HG02763 (cell line): ENCODE results near the gene APOLD1.
"Not testable (repeated sequence)": the region's sequence is repeated elsewhere in the genome, so short reads cannot be mapped to it uniquely, and the experiment has no call there.

Experiments used
- ATAC-seq: cut with Tn5 transposase; IDR thresholded peaks from one replicate; pipeline ENCODE4 v1.9.1; 2021; ENCODE audit warnings: mild to moderate bottlenecking, moderate library complexity; ENCODE audit not compliant: unreplicated experiment

Gene APOLD1

GRCh38 chr12:12784911-12785814, at the start of gene APOLD1:
TSS of gene APOLD1 (plus strand) at chr12:12785659. CDS start at chr12:12785692, 33 bp downstream.
- ATAC-seq = no peak

GRCh38 chr12:12736759-12737676, 48.4 kb upstream of the APOLD1 start:
- ATAC-seq = peak; percentile 59

- not testable (repeated sequence) for ATAC-seq
Measured at GRCh38 chr12:12738152-12738551, 47.3 kb upstream of the APOLD1 start.

- ATAC-seq = no peak
Measured at GRCh38 chr12:12741660-12742059, 43.8 kb upstream of the APOLD1 start.

GRCh38 chr12:12744546-12745305, 40.7 kb upstream of the APOLD1 start:
- no peak for ATAC-seq

- no peak for ATAC-seq
Measured at GRCh38 chr12:12745576-12746211, 39.8 kb upstream of the APOLD1 start.

- no peak for ATAC-seq
Measured at GRCh38 chr12:12747278-12747677, 38.2 kb upstream of the APOLD1 start.

- no peak for ATAC-seq
Measured at GRCh38 chr12:12748044-12748443, 37.4 kb upstream of the APOLD1 start.

GRCh38 chr12:12749433-12749832, 36.0 kb upstream of the APOLD1 start:
- no peak for ATAC-seq

- ATAC-seq = no peak
Measured at GRCh38 chr12:12755923-12756322, 29.5 kb upstream of the APOLD1 start.

- ATAC-seq = no peak
Measured at GRCh38 chr12:12757121-12757520, 28.3 kb upstream of the APOLD1 start.

GRCh38 chr12:12759234-12759915, 26.1 kb upstream of the APOLD1 start:
- ATAC-seq = no peak

GRCh38 chr12:12764824-12765223, 20.6 kb upstream of the APOLD1 start:
- ATAC-seq = no peak

- no peak for ATAC-seq
Measured at GRCh38 chr12:12770262-12770661, 15.2 kb upstream of the APOLD1 start.

- no peak for ATAC-seq
Measured at GRCh38 chr12:12774791-12775190, 10.7 kb upstream of the APOLD1 start.

- no peak for ATAC-seq
Measured at GRCh38 chr12:12776261-12776660, 9.2 kb upstream of the APOLD1 start.

- no peak for ATAC-seq
Measured at GRCh38 chr12:12777092-12777491, 8.4 kb upstream of the APOLD1 start.

- ATAC-seq = no peak
Measured at GRCh38 chr12:12779007-12779406, 6.5 kb upstream of the APOLD1 start.

GRCh38 chr12:12779529-12779928, 5.9 kb upstream of the APOLD1 start:
- ATAC-seq = no peak

- ATAC-seq = no peak
Measured at GRCh38 chr12:12784116-12784515, 1.3 kb upstream of the APOLD1 start.
